ENCODE results near the gene VEZT.
"Not testable (repeated sequence)": the region's sequence is repeated elsewhere in the genome, so short reads cannot be mapped to it uniquely, and the experiment has no call there.

VEZT gene

GRCh38 chr12:95258151-95258550, 40.5 kb downstream of the VEZT start:
- DNase-seq, result peak; percentile 47

GRCh38 chr12:95258803-95259202, 41.2 kb downstream of the VEZT start:
- DNase-seq, result no peak

GRCh38 chr12:95259368-95259767, 41.8 kb downstream of the VEZT start:
- no peak for DNase-seq

DNA sequence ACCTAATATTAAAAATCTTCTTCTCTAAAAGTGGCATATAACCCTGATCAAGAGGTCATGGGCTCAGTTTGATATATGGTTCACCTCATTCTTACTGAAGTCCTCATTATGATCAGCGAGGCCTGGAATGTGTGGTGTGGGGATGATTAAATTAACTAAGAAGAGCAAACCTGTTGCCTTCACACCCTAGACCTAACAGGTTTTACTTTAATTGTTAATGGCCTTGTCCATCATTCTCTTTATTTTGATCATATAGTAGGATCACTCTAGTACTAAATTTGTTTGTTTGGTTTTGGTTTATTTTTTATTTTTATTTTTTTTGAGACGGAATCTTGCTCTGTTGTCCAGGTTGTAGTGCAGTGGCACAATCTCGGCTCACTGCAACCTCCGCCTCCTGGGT, 43.5 kb downstream of the VEZT start:
- DNase-seq, result no peak

- peak; percentile 39 for DNase-seq
Observed at GRCh38 chr12:95262808-95263207, 45.2 kb downstream of the VEZT start.

- no peak for DNase-seq
Observed at GRCh38 chr12:95265765-95266164, 48.2 kb downstream of the VEZT start.

GRCh38 chr12:95266254-95266653, 48.6 kb downstream of the VEZT start:
- DNase-seq, result no peak

DNA sequence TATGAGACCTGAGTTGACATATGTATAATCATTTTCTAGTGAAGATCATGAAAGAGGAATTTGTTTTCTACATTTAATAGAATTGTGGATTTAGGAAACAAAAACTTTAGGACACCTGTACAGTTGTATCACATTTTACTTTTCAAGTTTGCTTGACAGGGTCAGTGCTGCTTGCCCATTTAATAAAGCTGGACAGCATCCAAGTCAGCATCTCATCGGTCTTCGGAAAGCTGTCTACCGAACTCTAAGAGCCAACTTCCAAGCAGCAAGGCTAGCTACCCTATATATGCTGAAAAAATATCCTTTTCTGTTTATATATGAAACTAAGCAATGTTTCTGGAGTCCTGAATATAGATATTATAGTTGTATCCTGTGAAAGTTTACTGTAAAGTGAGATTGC, 52.3 kb downstream of the VEZT start:
- no peak for DNase-seq

DNA sequence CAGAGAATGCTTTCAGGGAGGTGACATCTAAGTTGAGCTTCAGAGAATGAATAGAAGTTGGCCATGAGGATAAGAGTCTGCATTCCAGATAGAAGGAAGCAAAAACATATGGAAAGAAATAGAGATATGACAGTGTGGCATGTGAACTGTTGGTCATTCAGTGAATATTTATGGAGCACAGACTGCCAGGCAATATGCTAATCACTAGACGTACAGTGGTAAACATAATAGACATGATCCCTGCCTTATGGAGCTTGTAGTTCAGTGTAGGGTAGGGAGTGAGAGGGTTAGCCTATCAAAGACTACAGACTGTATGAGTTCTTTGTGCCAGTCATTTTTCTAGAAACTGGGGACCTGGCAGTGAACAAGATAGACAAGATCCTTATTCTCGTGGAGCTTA, 53.9 kb downstream of the VEZT start:
- DNase-seq, result no peak

GRCh38 chr12:95277139-95277538, 59.5 kb downstream of the VEZT start:
- DNase-seq, result peak; percentile 74

GRCh38 chr12:95279856-95280255, 62.2 kb downstream of the VEZT start:
- DNase-seq, result no peak

DNA sequence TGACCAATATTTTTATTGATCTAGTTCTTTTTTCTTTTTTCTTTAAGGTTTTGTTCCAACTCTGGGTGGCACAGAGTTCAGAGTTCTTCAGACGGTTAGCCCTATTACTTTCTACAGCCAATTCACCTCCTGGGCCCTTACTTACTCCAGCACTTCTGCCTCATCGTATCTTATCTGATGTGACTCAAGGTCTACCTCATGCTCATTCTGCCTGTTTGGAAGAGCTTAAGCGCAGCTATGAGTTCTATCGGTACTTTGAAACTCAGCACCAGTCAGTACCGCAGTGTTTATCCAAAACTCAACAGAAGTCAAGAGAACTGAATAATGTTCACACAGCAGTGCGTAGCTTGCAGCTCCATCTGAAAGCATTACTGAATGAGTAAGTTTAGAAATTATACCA, 64.7 kb downstream of the VEZT start:
- DNase-seq, result no peak

GRCh38 chr12:95283371-95283770, 65.8 kb downstream of the VEZT start:
- DNase-seq, result no peak

DNA sequence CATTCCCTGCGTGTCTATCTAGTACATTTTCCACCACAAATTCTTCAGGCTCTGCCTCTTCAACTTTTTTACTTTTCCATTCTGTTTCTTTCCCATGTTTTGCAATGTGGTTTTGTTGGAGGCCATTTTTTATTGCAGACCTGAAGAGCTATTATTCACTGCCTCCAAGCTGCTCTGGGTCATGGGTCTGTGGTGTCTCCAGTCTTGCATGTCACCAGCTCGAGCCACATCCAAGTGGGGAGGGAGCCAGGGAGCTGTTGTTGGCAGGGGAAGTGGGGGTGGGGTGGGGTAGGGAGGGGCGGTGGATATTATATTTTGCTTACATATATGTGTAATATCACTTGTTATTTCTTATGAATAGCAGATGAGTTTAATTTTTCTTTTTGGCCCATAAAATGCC, 69.1 kb downstream of the VEZT start:
- no peak for DNase-seq

GRCh38 chr12:95291501-95291900, 73.9 kb downstream of the VEZT start:
- DNase-seq, result no peak

- DNase-seq, result no peak
Observed at GRCh38 chr12:95298916-95299315, 81.3 kb downstream of the VEZT start.

- DNase-seq, result no peak
Observed at GRCh38 chr12:95300286-95300685, 82.7 kb downstream of the VEZT start.

- DNase-seq, result peak; percentile 34
Observed at GRCh38 chr12:95303476-95303875, 85.9 kb downstream of the VEZT start.

- peak; percentile 62 for DNase-seq
Observed at GRCh38 chr12:95304673-95305198, 87.1 kb downstream of the VEZT start.

GRCh38 chr12:95312656-95313055, 95.0 kb downstream of the VEZT start:
- DNase-seq, result no peak

- DNase-seq, result not testable (repeated sequence)
Observed at GRCh38 chr12:95314756-95315155, 97.1 kb downstream of the VEZT start.

DNA sequence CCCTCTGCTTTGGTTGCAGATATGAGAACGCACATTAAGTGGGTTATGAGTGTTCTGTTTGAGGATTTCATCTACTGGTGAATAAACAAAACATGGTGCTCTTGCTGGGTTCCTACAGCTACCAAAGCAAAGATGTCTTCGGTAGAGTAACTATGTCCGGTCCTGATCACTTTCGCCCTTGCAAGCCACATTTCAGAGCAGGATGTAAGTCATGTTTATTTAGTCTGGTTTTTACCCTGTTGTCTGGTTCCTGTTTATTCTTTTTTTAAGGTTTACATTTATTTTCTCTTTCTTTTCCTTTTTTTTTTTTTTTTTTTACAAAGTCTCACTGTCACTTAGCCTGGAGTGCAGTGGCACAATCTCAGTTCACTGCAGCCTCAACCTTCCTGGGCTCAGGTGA, 99.2 kb downstream of the VEZT start:
- DNase-seq, result no peak

DNA sequence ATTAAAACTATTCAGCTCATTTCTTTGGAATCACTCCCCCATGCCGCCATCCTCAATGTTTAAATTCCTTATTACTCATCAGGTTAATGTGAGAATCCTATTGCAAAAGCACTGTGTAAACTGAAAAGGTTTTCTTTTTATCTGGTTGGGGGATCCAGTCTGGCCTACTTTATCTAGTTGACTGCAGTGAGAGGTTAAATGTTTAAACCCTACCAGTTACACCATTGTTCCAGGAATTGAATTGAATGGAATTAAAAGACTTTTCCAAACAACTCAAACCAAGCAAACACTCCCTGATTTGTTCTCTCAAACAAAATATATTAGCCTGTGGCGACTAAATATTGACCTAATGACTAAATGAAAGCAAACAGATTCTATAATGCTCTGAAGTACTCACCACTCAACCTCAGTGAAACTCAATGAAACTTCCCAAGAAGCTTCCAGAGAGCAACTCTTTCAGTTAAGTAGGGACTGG, 100.5 kb downstream of the VEZT start:
- DNase-seq, result peak; percentile 66

DNA sequence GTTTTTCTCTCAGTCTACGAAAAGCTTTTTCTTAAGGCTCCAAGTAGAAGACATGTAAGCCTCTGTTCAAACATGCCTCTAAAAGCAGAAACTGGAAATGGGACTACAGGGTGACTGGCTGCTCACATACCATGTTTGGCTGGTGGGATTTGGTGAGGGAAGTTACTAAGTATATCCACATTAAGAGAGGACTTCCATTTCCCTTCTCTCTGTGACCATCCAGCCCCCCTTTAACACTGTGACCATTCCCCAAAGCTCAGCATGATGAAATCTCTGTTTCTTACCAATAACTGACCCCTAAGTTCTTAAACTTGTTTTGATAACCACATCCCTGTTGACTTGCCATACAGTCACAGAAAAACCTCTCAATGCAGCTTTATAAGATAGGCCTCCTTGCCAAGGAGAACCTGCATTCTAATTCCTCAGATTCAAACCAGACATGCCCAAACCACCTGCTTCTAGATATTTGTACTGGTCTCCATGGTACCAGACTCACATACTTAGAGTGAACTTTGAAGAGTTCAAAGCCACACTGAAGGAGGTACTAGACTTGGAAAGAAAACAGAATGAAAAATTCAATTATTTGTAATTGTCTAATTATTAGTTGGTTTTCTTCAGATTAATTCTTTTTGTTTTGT, 102.2 kb downstream of the VEZT start:
- DNase-seq, result no peak

Data from EL (cell line).